Ascending aorta (tissue), 2 donors: Measurements from ENCODE around the gene ABHD10. TPM values are rescaled to one million over a fixed set of nuclear protein-coding genes. Genes with fewer than 3 reads are reported as not detected.

Experiments
- DNase-seq, 2 donors: peaks; one replicate each; pipeline ENCODE4 v3.0.0-alpha.2; 2019; ENCODE audit warnings: low spot score in 2 of 2
- H3K27ac ChIP-seq, 2 donors: fragments of 200-600 bp; sonication (generic); one replicate each; pipeline ENCODE4 v1.5.1; 2016 to 2017; ENCODE audit warnings: mild to moderate bottlenecking in 1 of 2
- H3K27me3 ChIP-seq: fragments of 200-600 bp; sonication (generic); one replicate; pipeline ENCODE4 v1.5.1; 2017
- H3K36me3 ChIP-seq, 2 donors: fragments of 200-600 bp; sonication (generic); one replicate each; pipeline ENCODE4 v1.5.1; 2016
- H3K4me1 ChIP-seq, 2 donors: fragments of 200-600 bp; sonication (generic); one replicate each; pipeline ENCODE4 v1.5.1; 2016 to 2017; ENCODE audit warnings: mild to moderate bottlenecking in 1 of 2
- H3K4me3 ChIP-seq, 2 donors: fragments of 200-600 bp; sonication (generic); one replicate each; pipeline ENCODE4 v1.5.1; 2016 to 2017; ENCODE audit warnings: mild to moderate bottlenecking in 1 of 2
- H3K9me3 ChIP-seq, 2 donors: fragments of 200-600 bp; sonication (generic); one replicate each; pipeline ENCODE4 v1.5.1; 2016
- CTCF ChIP-seq, 3 experiments: fragments of 200-600 bp in 2 of 3; fragments of 450-650 bp in 1 of 3; sonication (generic) in 2 of 3; IDR thresholded peaks; one replicate each; pipeline ENCODE4 v1.5.1; 2016 to 2019; ENCODE audit warnings: antibody characterized with exemption in 3 of 3, mild to moderate bottlenecking in 1 of 3, moderate library complexity in 1 of 3
- intact Hi-C: fragments of 100-400 bp; cut with DNase I; formaldehyde crosslinking; loops from one replicate; pipeline ENCODE4 v1.15.1; 2023
- total RNA-seq: library from RNA; depleted of rRNA; stranded (reverse); fragments of >200 nt; gene quantifications from one replicate; pipeline ENCODE4 v1.1.0, GENCODE V29; 2016

Gene ABHD10
- total RNA-seq, 1 donor from 2014 or later: 18.6 TPM

- H3K9me3 ChIP-seq: no peaks in the 10 kb centered on the region
- H3K27me3 ChIP-seq: no peaks in the 10 kb centered on the region
- peaks cover 13 to 33% of the 10 kb centered on the region in 2 donors for H3K36me3 ChIP-seq
- H3K4me3 ChIP-seq: no peak overlapping the region
- intact Hi-C loops: no loop called here
- no peak for TF ChIP-seq CTCF (IDR thresholded peaks at IDR 0.05)
- H3K27ac ChIP-seq: no peak overlapping the region
- peaks cover 0 to 11% of the 10 kb centered on the region in 2 donors for H3K4me1 ChIP-seq
- DNase-seq: no peak
These were observed 41.0 kb upstream of the ABHD10 start for GRCh38 chr3:111937871-111938270.

- intact Hi-C loops: no loop called here
- Histone ChIP-seq H3K27ac (no peak overlapping the region), H3K9me3 (no peaks in the 10 kb centered on the region), H3K4me3 (no peak overlapping the region), H3K36me3 (peaks cover 13 to 43% of the 10 kb centered on the region in 2 donors), H3K27me3 (no peaks in the 10 kb centered on the region), H3K4me1 (peaks cover 0 to 11% of the 10 kb centered on the region in 2 donors)
- no peak for DNase-seq
- TF ChIP-seq CTCF (IDR thresholded peaks at IDR 0.05): no peak
These were observed 39.0 kb upstream of the ABHD10 start for GRCh38 chr3:111939873-111940272.

DNA sequence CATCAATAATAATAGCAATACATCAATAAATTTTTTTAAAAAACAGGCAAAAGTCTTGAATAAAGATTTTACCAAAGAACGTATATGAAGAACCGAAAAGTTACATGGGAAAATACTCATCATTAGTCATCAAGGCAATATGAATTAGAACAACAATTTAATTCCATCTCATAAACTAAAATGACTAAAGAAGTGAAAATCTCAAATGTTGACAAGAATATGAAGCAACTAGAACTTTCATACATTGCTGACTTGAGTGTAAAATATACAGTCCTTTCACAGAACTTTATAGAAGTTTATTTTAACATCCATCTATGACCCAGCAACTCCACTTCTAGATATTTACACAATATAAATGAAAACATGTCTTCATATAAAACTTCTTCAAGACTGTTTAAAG, 35.3 kb upstream of the ABHD10 start:
- DNase-seq: no peak
- H3K4me3 ChIP-seq: no peak overlapping the region
- no peak overlapping the region for H3K27ac ChIP-seq
- TF ChIP-seq CTCF (IDR thresholded peaks at IDR 0.05): no peak
- H3K27me3 ChIP-seq: no peaks in the 10 kb centered on the region
- intact Hi-C loops: no loop called here
- H3K36me3 ChIP-seq: peaks cover 13 to 50% of the 10 kb centered on the region in 2 donors
- no peaks in the 10 kb centered on the region for H3K9me3 ChIP-seq
- H3K4me1 ChIP-seq: no peaks in the 10 kb centered on the region

- intact Hi-C loops: no loop called here
- Histone ChIP-seq H3K27me3 (no peaks in the 10 kb centered on the region), H3K9me3 (no peaks in the 10 kb centered on the region), H3K27ac (no peak overlapping the region), H3K4me1 (no peaks in the 10 kb centered on the region), H3K36me3 (peaks cover 11 to 46% of the 10 kb centered on the region in 2 donors), H3K4me3 (no peak overlapping the region)
- DNase-seq: no peak
- no peak for TF ChIP-seq CTCF (IDR thresholded peaks at IDR 0.05)
These were observed 34.5 kb upstream of the ABHD10 start for GRCh38 chr3:111944372-111944771.

- Histone ChIP-seq H3K4me1 (no peaks in the 10 kb centered on the region), H3K4me3 (no peak overlapping the region), H3K9me3 (no peaks in the 10 kb centered on the region), H3K27ac (no peak overlapping the region), H3K36me3 (peaks cover 0 to 26% of the 10 kb centered on the region in 2 donors), H3K27me3 (no peaks in the 10 kb centered on the region)
- intact Hi-C loops: no loop called here
- no peak for TF ChIP-seq CTCF (IDR thresholded peaks at IDR 0.05)
- DNase-seq: no peak
These were observed 31.6 kb upstream of the ABHD10 start for GRCh38 chr3:111947231-111947630.

- H3K4me1 ChIP-seq: no peaks in the 10 kb centered on the region
- no peaks in the 10 kb centered on the region for H3K9me3 ChIP-seq
- no peak overlapping the region for H3K27ac ChIP-seq
- no peak overlapping the region for H3K4me3 ChIP-seq
- peaks cover 8 to 34% of the 10 kb centered on the region in 2 donors for H3K36me3 ChIP-seq
- intact Hi-C loops: no loop called here
- DNase-seq: no peak
- no peak for TF ChIP-seq CTCF (IDR thresholded peaks at IDR 0.05)
- no peaks in the 10 kb centered on the region for H3K27me3 ChIP-seq
These were observed 30.0 kb upstream of the ABHD10 start for GRCh38 chr3:111948786-111949185.
